Sigmoid colon (tissue), 7 donors: ENCODE measurements around the gene SLC6A6. TPM values are rescaled to one million over a fixed set of nuclear protein-coding genes. Genes with fewer than 3 reads are reported as not detected.
A peak's percentile ranks its signal among the peaks of the same experiment; 100 is the strongest.

ENCODE experiments used
- DNase-seq: peaks from one replicate; pipeline ENCODE4 v3.0.0-alpha.2; 2019
- H3K27ac ChIP-seq, 4 donors: fragments of 200-600 bp; sonication (generic); one replicate each; pipeline ENCODE4 v1.5.1; 2016 to 2019; ENCODE audit warnings: mild to moderate bottlenecking in 1 of 4
- H3K27me3 ChIP-seq, 3 donors: fragments of 200-600 bp; sonication (generic); one replicate each; pipeline ENCODE4 v1.5.1; 2019; ENCODE audit warnings: mild to moderate bottlenecking in 1 of 3
- H3K36me3 ChIP-seq, 4 donors: fragments of 200-600 bp; sonication (generic); one replicate each; pipeline ENCODE4 v1.5.1; 2016 to 2019
- H3K4me1 ChIP-seq, 4 donors: fragments of 200-600 bp; sonication (generic); one replicate each; pipeline ENCODE4 v1.5.1; 2017 to 2019
- H3K4me3 ChIP-seq, 4 donors: fragments of 200-600 bp; sonication (generic); one replicate each; pipeline ENCODE4 v1.5.1; 2017 to 2019; ENCODE audit warnings: mild to moderate bottlenecking in 2 of 4, moderate library complexity in 1 of 4
- H3K9me3 ChIP-seq, 4 donors: fragments of 200-600 bp in 3 of 4; sonication (generic) in 3 of 4; one replicate each; pipeline versions ENCODE4 v1.5.1 to v1.6.1; 2013 to 2019
- EP300 ChIP-seq, 4 donors: sonication (generic); formaldehyde crosslinking; IDR thresholded peaks; one replicate each; pipeline ENCODE4 v1.6.1; 2017; ENCODE audit warnings: antibody characterized with exemption in 4 of 4
- POLR2A ChIP-seq, 2 donors: fragments of 450-650 bp; IDR thresholded peaks; one replicate each; pipeline ENCODE4 v1.6.1; 2016; ENCODE audit warnings: antibody characterized with exemption in 2 of 2, mild to moderate bottlenecking in 2 of 2, moderate library complexity in 2 of 2
- POLR2AphosphoS5 ChIP-seq, 4 donors: sonication (generic); formaldehyde crosslinking; IDR thresholded peaks; one replicate each; pipeline ENCODE4 v1.6.1; 2017; ENCODE audit warnings: antibody characterized with exemption in 4 of 4
- WGBS, 2 donors: extraction: QIAGEN DNeasy Blood & Tissue Kit; methylation state at CpG; one replicate each; pipeline ENCODE4 v1.1.7; 2013; 5-methylcytosine and 5-hydroxymethylcytosine counted together
- intact Hi-C: fragments of 100-400 bp; cut with DNase I; formaldehyde crosslinking; loops from one replicate; pipeline ENCODE4 v1.15.1; 2023
- polyA plus RNA-seq, 3 donors: library from polyadenylated mRNA; stranded (reverse); fragments of 200-250 nt; gene quantifications; one replicate each; pipeline ENCODE4 v1.2.3, GENCODE V29; 2013
- total RNA-seq, 4 donors: library from RNA; depleted of rRNA; stranded (reverse); fragments of >200 nt; gene quantifications; one replicate each; pipeline ENCODE4 v1.1.0, GENCODE V29; 2016
- TF ChIP-seq, protein P1 (sequence below), 4 experiments: fragments of 450-650 bp in 3 of 4; fragments of 200-600 bp in 1 of 4; IDR thresholded peaks; one replicate each; pipeline ENCODE4 v1.5.1; 2016 to 2019; ENCODE audit warnings: antibody characterized with exemption in 4 of 4, mild to moderate bottlenecking in 3 of 4, moderate library complexity in 2 of 4
- donor health status: healthy with polysubstance abuse.
- donor health status: Bipolar disorder and iron deficiency.
- donor health status: healthy.

SLC6A6 gene
- total and polyA plus RNA-seq, 7 donors, result 2.3 to 19.1 (median 8.4) TPM

DNA sequence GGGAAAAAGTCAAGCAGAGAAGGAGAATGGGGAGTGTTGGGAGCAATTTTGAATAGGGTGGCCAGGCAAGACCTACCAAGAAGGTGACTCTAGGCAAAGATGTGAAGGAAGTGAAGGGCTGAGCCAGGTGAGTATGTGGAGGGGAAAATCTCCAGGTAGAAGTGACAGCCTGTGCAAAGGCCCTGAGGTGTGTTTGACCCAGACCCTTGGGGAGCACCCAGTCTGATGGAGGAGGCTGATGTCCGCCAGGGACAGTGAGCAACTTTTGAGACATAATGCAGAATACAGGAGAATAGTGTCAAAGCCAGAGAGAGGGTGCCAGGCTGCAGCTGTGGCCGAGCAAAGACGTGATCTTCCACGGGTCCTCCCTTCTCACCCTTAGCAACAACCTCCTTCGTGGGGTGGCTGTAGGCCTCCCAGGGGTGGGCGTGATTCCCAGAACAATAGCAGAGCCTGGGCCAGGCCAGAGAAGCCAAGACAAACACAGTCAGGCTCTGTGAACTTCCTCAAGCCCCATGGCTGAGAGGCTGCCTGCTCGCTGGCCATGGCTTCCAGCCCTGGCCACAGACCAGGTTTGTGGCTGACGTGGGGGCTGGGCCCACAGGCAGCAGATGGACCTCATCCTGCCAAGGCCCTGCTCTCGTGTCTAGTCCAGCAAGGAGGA lies 58.1 kb downstream of the SLC6A6 start:
- Histone ChIP-seq H3K9me3 (no peaks in the 10 kb centered on the region), H3K4me3 (no peak overlapping the region), H3K36me3 (peaks cover 0 to 9% (median 0%) of the 10 kb centered on the region in 4 donors), H3K27ac (peak overlapping the region in 3 of 4 donors; percentile 33 to 75 (median 40)), H3K4me1 (peaks cover 0 to 23% (median 14%) of the 10 kb centered on the region in 4 donors), H3K27me3 (no peaks in the 10 kb centered on the region)
- no peak for TF ChIP-seq POLR2A (IDR thresholded peaks at IDR 0.05)
- TF ChIP-seq, protein P1, sequence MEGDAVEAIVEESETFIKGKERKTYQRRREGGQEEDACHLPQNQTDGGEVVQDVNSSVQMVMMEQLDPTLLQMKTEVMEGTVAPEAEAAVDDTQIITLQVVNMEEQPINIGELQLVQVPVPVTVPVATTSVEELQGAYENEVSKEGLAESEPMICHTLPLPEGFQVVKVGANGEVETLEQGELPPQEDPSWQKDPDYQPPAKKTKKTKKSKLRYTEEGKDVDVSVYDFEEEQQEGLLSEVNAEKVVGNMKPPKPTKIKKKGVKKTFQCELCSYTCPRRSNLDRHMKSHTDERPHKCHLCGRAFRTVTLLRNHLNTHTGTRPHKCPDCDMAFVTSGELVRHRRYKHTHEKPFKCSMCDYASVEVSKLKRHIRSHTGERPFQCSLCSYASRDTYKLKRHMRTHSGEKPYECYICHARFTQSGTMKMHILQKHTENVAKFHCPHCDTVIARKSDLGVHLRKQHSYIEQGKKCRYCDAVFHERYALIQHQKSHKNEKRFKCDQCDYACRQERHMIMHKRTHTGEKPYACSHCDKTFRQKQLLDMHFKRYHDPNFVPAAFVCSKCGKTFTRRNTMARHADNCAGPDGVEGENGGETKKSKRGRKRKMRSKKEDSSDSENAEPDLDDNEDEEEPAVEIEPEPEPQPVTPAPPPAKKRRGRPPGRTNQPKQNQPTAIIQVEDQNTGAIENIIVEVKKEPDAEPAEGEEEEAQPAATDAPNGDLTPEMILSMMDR (IDR thresholded peaks at IDR 0.05), result no peak
- peak in 3 of 4 donors; percentile 26 to 80 (median 42) for TF ChIP-seq POLR2AphosphoS5 (IDR thresholded peaks at IDR 0.05)
- TF ChIP-seq EP300 (IDR thresholded peaks at IDR 0.05), result peak in 1 of 4 donors; percentile 35
- intact Hi-C loops, result loop anchor here (10.0 kb wide), 1 partner anchor 566 kb away; no protein-coding TSS in a partner anchor
- DNase-seq, result peak; percentile 81
- 40 to 61% methylated on average over 9 of the region's 9 CpGs for WGBS, 2 donors

DNA sequence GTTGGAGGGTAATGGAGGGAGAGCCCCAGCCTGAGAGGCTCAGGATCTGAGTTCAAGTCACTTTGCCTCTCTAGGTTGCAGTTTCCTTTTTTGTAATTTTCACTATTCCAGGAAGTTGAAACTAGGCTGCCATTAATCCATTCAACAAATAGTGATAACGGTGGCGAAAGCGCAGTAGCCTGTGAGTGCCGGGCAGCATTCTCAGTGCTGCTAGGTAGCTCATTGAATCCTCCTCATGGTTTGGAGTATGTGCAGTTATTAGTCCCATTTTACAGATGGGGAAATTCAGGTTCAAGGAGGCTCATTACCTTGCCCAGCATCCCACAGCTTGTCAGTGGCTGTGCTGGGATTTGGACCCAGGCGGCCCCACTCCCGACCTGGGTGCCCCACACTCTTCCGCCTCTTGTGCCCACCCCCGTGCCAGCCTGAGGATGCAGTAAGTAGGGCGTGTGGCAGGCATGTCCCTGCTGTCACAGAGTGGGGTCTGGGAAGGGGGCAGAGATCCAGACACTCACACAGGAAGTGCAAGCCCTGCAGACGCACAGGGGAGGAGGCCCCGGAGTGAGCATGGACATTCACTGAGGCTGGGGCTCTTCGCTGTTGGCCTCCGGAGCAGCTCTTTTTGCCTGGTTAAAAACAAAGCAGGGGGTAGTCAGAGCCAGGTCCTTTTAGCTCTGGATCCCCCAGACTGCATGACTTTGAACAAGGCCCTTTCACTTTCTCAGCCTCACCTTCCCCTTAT lies 58.8 kb downstream of the SLC6A6 start:
- Histone ChIP-seq H3K27ac (peak overlapping the region in 2 of 4 donors; percentile 33 to 75), H3K9me3 (no peaks in the 10 kb centered on the region), H3K4me3 (no peak overlapping the region), H3K27me3 (no peaks in the 10 kb centered on the region), H3K36me3 (peaks cover 0 to 9% (median 0%) of the 10 kb centered on the region in 4 donors), H3K4me1 (peaks cover 0 to 19% (median 13%) of the 10 kb centered on the region in 4 donors)
- intact Hi-C loops, result loop anchor here (10.0 kb wide), 1 partner anchor 566 kb away; no protein-coding TSS in a partner anchor
- TF ChIP-seq POLR2A (IDR thresholded peaks at IDR 0.05), result no peak
- TF ChIP-seq, protein P1 (IDR thresholded peaks at IDR 0.05), result no peak
- TF ChIP-seq EP300 (IDR thresholded peaks at IDR 0.05), result no peak
- no peak for TF ChIP-seq POLR2AphosphoS5 (IDR thresholded peaks at IDR 0.05)
- DNase-seq, result no peak
- 89 to 91% methylated on average over 13 of the region's 13 CpGs for WGBS, 2 donors

DNA sequence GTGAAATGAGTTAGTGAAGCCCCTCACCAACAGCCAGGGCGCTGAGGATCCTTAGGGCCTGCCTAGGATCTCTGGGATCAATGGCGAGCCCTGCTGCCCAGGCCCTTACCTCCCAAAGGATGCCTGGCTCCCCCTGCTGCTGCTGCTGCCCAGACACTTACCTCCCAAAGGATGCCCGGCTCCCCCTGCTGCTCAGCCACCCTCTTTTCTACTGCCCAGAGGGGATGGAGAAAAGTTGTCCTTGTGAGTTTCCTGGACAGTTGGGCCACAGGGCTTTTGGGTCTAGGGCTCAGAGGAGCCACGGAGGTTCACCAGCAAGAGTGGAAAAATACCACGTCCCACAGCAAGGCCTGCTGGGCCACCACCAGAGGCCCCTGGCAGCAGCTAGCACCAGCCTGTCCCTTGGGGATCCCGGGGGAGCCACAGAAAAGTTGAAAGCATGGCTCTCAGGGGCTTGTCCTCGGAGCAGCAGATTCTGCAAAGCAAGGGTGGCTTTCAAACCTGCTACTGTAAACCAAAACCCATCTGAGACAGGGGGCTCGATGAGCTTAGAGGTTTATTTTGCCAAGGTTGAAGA lies 59.4 kb downstream of the SLC6A6 start:
- intact Hi-C loops, result loop anchor here (10.0 kb wide), 1 partner anchor 567 kb away; no protein-coding TSS in a partner anchor
- TF ChIP-seq, protein P1 (IDR thresholded peaks at IDR 0.05), result peak in 3 of 4 experiments; percentile 29 to 45 (median 38)
- no peak for TF ChIP-seq POLR2AphosphoS5 (IDR thresholded peaks at IDR 0.05)
- H3K27ac ChIP-seq, result no peak overlapping the region
- peaks cover 0 to 9% (median 0%) of the 10 kb centered on the region in 4 donors for H3K36me3 ChIP-seq
- no peaks in the 10 kb centered on the region for H3K27me3 ChIP-seq
- WGBS, 2 donors, result 72 to 80% methylated on average over 8 of the region's 8 CpGs
- DNase-seq, result no peak
- peaks cover 0 to 19% (median 13%) of the 10 kb centered on the region in 4 donors for H3K4me1 ChIP-seq
- no peak overlapping the region for H3K4me3 ChIP-seq
- no peaks in the 10 kb centered on the region for H3K9me3 ChIP-seq

DNA sequence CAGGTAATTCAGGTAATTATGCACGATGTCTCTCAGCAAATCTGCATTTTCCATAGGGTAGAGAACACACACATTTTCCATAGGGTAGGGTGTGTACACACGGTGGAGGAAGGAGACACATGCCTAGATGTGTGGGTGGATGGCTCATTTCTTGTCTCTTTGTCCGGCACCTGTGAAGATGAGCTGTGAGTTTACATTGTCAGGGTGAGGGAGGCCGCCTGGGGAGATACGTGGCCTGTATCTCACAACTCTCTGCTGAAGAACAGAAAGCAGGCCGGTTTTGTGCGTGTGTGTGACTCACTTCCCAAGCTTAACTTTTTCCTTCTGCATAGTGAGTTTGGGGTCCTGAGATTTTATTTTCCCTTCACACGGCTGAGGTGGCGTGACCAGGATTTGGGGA lies 60.3 kb downstream of the SLC6A6 start:
- no peak for DNase-seq
- no peaks in the 10 kb centered on the region for H3K27me3 ChIP-seq
- intact Hi-C loops, result loop anchor here (10.0 kb wide), 1 partner anchor 568 kb away; no protein-coding TSS in a partner anchor
- TF ChIP-seq, protein P1 (IDR thresholded peaks at IDR 0.05), result no peak
- TF ChIP-seq POLR2AphosphoS5 (IDR thresholded peaks at IDR 0.05) (no peak), EP300 (IDR thresholded peaks at IDR 0.05) (no peak), POLR2A (IDR thresholded peaks at IDR 0.05) (no peak)
- H3K9me3 ChIP-seq, result no peaks in the 10 kb centered on the region
- peaks cover 0 to 9% (median 0%) of the 10 kb centered on the region in 4 donors for H3K36me3 ChIP-seq
- H3K4me1 ChIP-seq, result peaks cover 0 to 19% (median 13%) of the 10 kb centered on the region in 4 donors
- H3K4me3 ChIP-seq, result no peak overlapping the region
- 91% methylated on average over 9 of the region's 9 CpGs for WGBS, 2 donors
- no peak overlapping the region for H3K27ac ChIP-seq
